Measurements from ENCODE around the gene MORN2. TPM values are rescaled to one million over a fixed set of nuclear protein-coding genes. Genes with fewer than 3 reads are reported as not detected.

The MORN2 gene
- total RNA-seq, 1 experiment from 2014 or later = 8.0 TPM

DNA sequence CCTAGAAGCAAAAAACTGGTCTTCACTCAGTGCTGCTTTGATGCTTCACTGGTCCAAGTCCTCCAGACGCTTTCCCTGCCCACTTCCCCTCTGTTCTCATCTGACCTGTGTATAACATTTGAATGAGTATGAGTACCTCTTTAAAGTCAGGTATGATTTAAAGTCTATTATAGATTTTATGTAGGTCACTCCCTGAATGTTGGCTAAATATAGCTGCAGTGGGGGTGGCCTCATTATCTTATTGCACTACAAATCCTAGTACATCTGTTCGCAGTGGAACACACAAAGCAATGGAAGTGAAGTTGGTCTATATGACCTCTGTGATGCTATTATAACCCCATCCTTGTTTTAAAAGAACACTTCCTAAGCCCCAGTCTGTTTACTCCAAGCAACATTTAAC is 47.1 kb downstream of the MORN2 start:
- H4K8ac ChIP-seq (replicated peaks; ENCODE audit: insufficient read length, low read depth, low read length) = no peak overlapping the region
- H2BK120ac ChIP-seq (ENCODE audit: low read depth, low read length, poor library complexity, severe bottlenecking) = no peak overlapping the region
- no peak overlapping the region for H3K4me2 ChIP-seq (ENCODE audit: insufficient read depth, insufficient read length, low read length)
- no peak overlapping the region for H3K4ac ChIP-seq (ENCODE audit: low read depth, low read length)
- H3K79me2 ChIP-seq (ENCODE audit: insufficient read depth, low read length) = no peaks in the 10 kb centered on the region
- H3K9ac ChIP-seq (ENCODE audit: extremely low read depth, insufficient read length, low read length) = no peak overlapping the region
- Mint-ChIP-seq H3K36me3 (ENCODE audit: insufficient read depth in 1 of 3, low read depth in 3 of 3) (no peaks in the 10 kb centered on the region), H3K4me1 (peaks cover 0 to 12% of the 10 kb centered on the region in 2 experiments; a peak in 2 of 4 replicates), H3K27me3 (ENCODE audit: low read depth) (no peaks in the 10 kb centered on the region), H3K4me3 (no peak overlapping the region), H3K9me3 (no peaks in the 10 kb centered on the region), H3K27ac (no peak overlapping the region)
- H4K5ac ChIP-seq (ENCODE audit: insufficient read length, low read depth, low read length) = no peak overlapping the region
- no peak overlapping the region for H2BK15ac ChIP-seq (ENCODE audit: low read depth, low read length)
- H3K14ac ChIP-seq (ENCODE audit: insufficient read depth, low read length) = no peak overlapping the region
- WGBS (ENCODE audit: extremely low coverage, insufficient read length, low lambda C conversion rate) = no CpG with 5 or more reads among the region's 2 CpGs
- no peaks in the 10 kb centered on the region for H4K20me1 ChIP-seq (ENCODE audit: control insufficient read depth, insufficient read depth, insufficient read length)
- no peaks in the 10 kb centered on the region for H3K4me1 ChIP-seq (ENCODE audit: insufficient read depth, low read length)
- no peak overlapping the region for H3K18ac ChIP-seq (ENCODE audit: insufficient read length, low read depth, low read length)
- no peak overlapping the region for H3K23ac ChIP-seq (ENCODE audit: insufficient read length, low read depth, low read length)
- DNase-seq = no peak
- H3K27ac ChIP-seq (ENCODE audit: insufficient read length, low read depth, low read length) = no peak overlapping the region
- H2AFZ ChIP-seq (ENCODE audit: low read length) = no peak overlapping the region
- H2BK5ac ChIP-seq (ENCODE audit: insufficient read length, low read length) = no peak overlapping the region
- H3K23me2 ChIP-seq (ENCODE audit: insufficient read length, low read depth, low read length, poor library complexity, severe bottlenecking) = no peaks in the 10 kb centered on the region
- H3K9me3 ChIP-seq (ENCODE audit: control insufficient read depth, low read depth, low read length) = no peaks in the 10 kb centered on the region
- H2BK12ac ChIP-seq (ENCODE audit: insufficient read length, low read depth, low read length) = no peak overlapping the region
- no peak overlapping the region for H3K56ac ChIP-seq (ENCODE audit: insufficient read length, low read depth, low read length)
- H3K27me3 ChIP-seq (ENCODE audit: insufficient read depth, low read length) = no peaks in the 10 kb centered on the region
- no peak for TF ChIP-seq CTCF (conservative IDR thresholded peaks at IDR 0.05)
- no peak overlapping the region for H3T11ph ChIP-seq (ENCODE audit: low read length)
- H2BK20ac ChIP-seq (ENCODE audit: low read depth, low read length, poor library complexity, severe bottlenecking) = no peak overlapping the region
- H4K91ac ChIP-seq (ENCODE audit: insufficient read length, low read depth, low read length) = no peak overlapping the region
- H2AK5ac ChIP-seq (ENCODE audit: insufficient read length, low read length) = no peak overlapping the region
- H3K79me1 ChIP-seq (ENCODE audit: insufficient read depth, low read depth, low read length, poor library complexity, severe bottlenecking) = no peaks in the 10 kb centered on the region
